GM12878 (cell line): ENCODE results near the gene ZFP3. TPM values are rescaled to one million over a fixed set of nuclear protein-coding genes. Genes with fewer than 3 reads are reported as not detected.

Experiments used
- BRCA1 ChIP-seq: IDR thresholded peaks from 2 replicates; pipeline ENCODE4 v1.6.1; 2011; ENCODE audit warnings: low read depth, low read length, improper control_type of control experiment
- CHD2 ChIP-seq: IDR thresholded peaks from 2 replicates; pipeline ENCODE4 v1.6.1; 2011; ENCODE audit warnings: low read depth, low read length, improper control_type of control experiment, borderline replicate concordance
- CHD4 ChIP-seq: fragments of 200-600 bp; sonication (generic); IDR thresholded peaks from 2 replicates; pipeline ENCODE4 v1.6.1; 2016; ENCODE audit warnings: mild to moderate bottlenecking
- EGR1 ChIP-seq, 2 experiments: IDR thresholded peaks; 1 replicate in 1 of 2; 2 replicates in 1 of 2; pipeline ENCODE4 v1.6.1; 2011 to 2012; ENCODE audit warnings: low read depth in 2 of 2, low read length in 2 of 2, borderline replicate concordance in 1 of 2, mild to moderate bottlenecking in 1 of 2, moderate library complexity in 1 of 2
- FOS ChIP-seq: IDR thresholded peaks from 3 replicates; pipeline ENCODE4 v1.6.1; 2011; ENCODE audit warnings: borderline replicate concordance; ENCODE audit not compliant: insufficient read length; ENCODE audit errors: extremely low read depth
- KDM1A ChIP-seq: fragments of 200-600 bp; sonication (generic); IDR thresholded peaks from 2 replicates; pipeline ENCODE4 v1.6.1; 2016; ENCODE audit warnings: borderline replicate concordance
- LARP7 ChIP-seq: fragments of 450-650 bp; IDR thresholded peaks from 2 replicates; pipeline ENCODE4 v1.6.1; 2017; ENCODE audit warnings: mild to moderate bottlenecking
- MAX ChIP-seq: IDR thresholded peaks from 2 replicates; pipeline ENCODE4 v1.6.1; 2012; ENCODE audit warnings: low read depth, low read length, improper control_type of control experiment
- NBN ChIP-seq: fragments of 450-650 bp; IDR thresholded peaks from 2 replicates; pipeline ENCODE4 v1.6.1; 2016
- NFXL1 ChIP-seq: fragments of 450-650 bp; IDR thresholded peaks from 2 replicates; pipeline ENCODE4 v1.6.1; 2017; ENCODE audit warnings: antibody characterized with exemption, mild to moderate bottlenecking, borderline replicate concordance
- PKNOX1 ChIP-seq: fragments of 450-650 bp; IDR thresholded peaks from 2 replicates; pipeline ENCODE4 v1.6.1; 2016; ENCODE audit warnings: mild to moderate bottlenecking
- SMC3 ChIP-seq: IDR thresholded peaks from 2 replicates; pipeline ENCODE4 v1.6.1; 2011; ENCODE audit warnings: low read length, improper control_type of control experiment, borderline replicate concordance
- STAT1 ChIP-seq: fragments of 450-650 bp; conservative IDR thresholded peaks from 2 replicates; pipeline ENCODE4 v1.6.1; 2014; ENCODE audit warnings: antibody characterized with exemption, mild to moderate bottlenecking
- TCF12 ChIP-seq: IDR thresholded peaks from 2 replicates; pipeline ENCODE4 v1.6.1; 2011; ENCODE audit warnings: low read depth, mild to moderate bottlenecking, low read length
- USF2 ChIP-seq: IDR thresholded peaks from 2 replicates; pipeline ENCODE4 v1.6.1; 2011; ENCODE audit warnings: low read depth, low read length, improper control_type of control experiment, borderline replicate concordance
- ZNF687 ChIP-seq: fragments of 450-650 bp; IDR thresholded peaks from 2 replicates; pipeline ENCODE4 v1.6.1; 2017; ENCODE audit warnings: mild to moderate bottlenecking, moderate library complexity
- polyA plus RNA-seq, 11 experiments: library from polyadenylated mRNA; depleted of rRNA in 4 of 11; unstranded in 6 of 11; stranded (reverse) in 5 of 11; fragments of >200 nt; fragmentation: Nextera tagmentation in 4 of 11; fragmentation: Illumina TruSeq in 1 of 11; extraction: Ambion mirVana in 4 of 11; extraction: Trizol in 1 of 11; gene quantifications; 1 replicate in 1 of 11; 2 replicates in 10 of 11; pipeline versions ENCODE4 v1.2.1 to v1.2.3, GENCODE V29; 2011 to 2016; ENCODE audit warnings: inconsistent platforms in 2 of 11, missing spikeins in 2 of 11, low read depth in 1 of 11
- total RNA-seq, 4 experiments: library from RNA; depleted of rRNA in 3 of 4; stranded (reverse); fragments of >200 nt in 3 of 4; fragmentation: Illumina TruSeq in 1 of 4; extraction: Trizol in 1 of 4; gene quantifications; 2 replicates each; pipeline versions ENCODE4 v1.2.1 to v1.2.3, GENCODE V29; 2013 to 2021
- TF ChIP-seq, protein P1 (sequence below): IDR thresholded peaks from 2 replicates; pipeline ENCODE4 v1.6.1; 2012; ENCODE audit warnings: low read depth, low read length, improper control_type of control experiment
- TF ChIP-seq, protein P2 (sequence below): fragments of 450-650 bp; IDR thresholded peaks from 2 replicates; pipeline ENCODE4 v1.6.1; 2018; ENCODE audit warnings: borderline replicate concordance, mild to moderate bottlenecking; ENCODE audit not compliant: partially characterized antibody

ZFP3 gene
- total and polyA plus RNA-seq, 10 of the 15 experiments (the other 5 are each of a cell fraction or from before 2014, with no cell fraction given), result 0.37 to 4.1 (median 1.6) TPM

GRCh38 chr17:5031365-5032082 lies 46.7 kb upstream of the ZFP3 start (continued):
- TF ChIP-seq, protein P1, sequence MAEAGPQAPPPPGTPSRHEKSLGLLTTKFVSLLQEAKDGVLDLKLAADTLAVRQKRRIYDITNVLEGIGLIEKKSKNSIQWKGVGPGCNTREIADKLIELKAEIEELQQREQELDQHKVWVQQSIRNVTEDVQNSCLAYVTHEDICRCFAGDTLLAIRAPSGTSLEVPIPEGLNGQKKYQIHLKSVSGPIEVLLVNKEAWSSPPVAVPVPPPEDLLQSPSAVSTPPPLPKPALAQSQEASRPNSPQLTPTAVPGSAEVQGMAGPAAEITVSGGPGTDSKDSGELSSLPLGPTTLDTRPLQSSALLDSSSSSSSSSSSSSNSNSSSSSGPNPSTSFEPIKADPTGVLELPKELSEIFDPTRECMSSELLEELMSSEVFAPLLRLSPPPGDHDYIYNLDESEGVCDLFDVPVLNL, result no peak
- TF ChIP-seq CHD4 (no peak), PKNOX1 (no peak), NBN (peak; percentile 57), MAX (peak; percentile 82; the same call in 1 of the 2 replicates), USF2 (no peak), CHD2 (0 out of 2 replicates have a peak, but pooled peaks have one; percentile 23), ZNF687 (peak; percentile 58; the same call in 1 of the 2 replicates), FOS (no peak), BRCA1 (no peak), TCF12 (no peak), NFXL1 (no peak), STAT1 (no peak), EGR1 (IDR thresholded peaks at IDR 0.05; ENCODE audit: borderline replicate concordance in 1 of 2, low read depth in 2 of 2, low read length in 2 of 2) (peak in 1 of 2 experiments; percentile 80; a peak in 2 of 3 replicates), KDM1A (no peak), LARP7 (no peak), SMC3 (peak; percentile 75; the same call in 1 of the 2 replicates)
- TF ChIP-seq, protein P2, sequence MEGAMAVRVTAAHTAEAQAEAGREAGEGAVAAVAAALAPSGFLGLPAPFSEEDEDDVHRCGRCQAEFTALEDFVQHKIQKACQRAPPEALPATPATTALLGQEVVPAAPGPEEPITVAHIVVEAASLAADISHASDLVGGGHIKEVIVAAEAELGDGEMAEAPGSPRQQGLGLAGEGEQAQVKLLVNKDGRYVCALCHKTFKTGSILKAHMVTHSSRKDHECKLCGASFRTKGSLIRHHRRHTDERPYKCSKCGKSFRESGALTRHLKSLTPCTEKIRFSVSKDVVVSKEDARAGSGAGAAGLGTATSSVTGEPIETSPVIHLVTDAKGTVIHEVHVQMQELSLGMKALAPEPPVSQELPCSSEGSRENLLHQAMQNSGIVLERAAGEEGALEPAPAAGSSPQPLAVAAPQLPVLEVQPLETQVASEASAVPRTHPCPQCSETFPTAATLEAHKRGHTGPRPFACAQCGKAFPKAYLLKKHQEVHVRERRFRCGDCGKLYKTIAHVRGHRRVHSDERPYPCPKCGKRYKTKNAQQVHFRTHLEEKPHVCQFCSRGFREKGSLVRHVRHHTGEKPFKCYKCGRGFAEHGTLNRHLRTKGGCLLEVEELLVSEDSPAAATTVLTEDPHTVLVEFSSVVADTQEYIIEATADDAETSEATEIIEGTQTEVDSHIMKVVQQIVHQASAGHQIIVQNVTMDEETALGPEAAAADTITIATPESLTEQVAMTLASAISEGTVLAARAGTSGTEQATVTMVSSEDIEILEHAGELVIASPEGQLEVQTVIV, result no peak
